H1 (cell line): ENCODE data around the gene RAD51B. TPM values are rescaled to one million over a fixed set of nuclear protein-coding genes. Genes with fewer than 3 reads are reported as not detected.

Experiments used
- CTCF ChIA-PET: fragments of 300-600 bp; sonication (Branson Sonifier 250); formaldehyde crosslinking; loops from one replicate; lab custom pipeline; 2021; ENCODE audit not compliant: partially characterized antibody; lab: Charles Lee
- POLR2A ChIA-PET: fragments of 300-600 bp; sonication (Branson Sonifier 250); formaldehyde crosslinking; loops from one replicate; lab custom pipeline; 2021; ENCODE audit warnings: inconsistent platforms; ENCODE audit not compliant: partially characterized antibody; lab: Charles Lee
- DNase-seq, 2 experiments: peaks; one replicate each; pipeline versions ENCODE4 v3.0.0 to v3.0.0-alpha.2; 2010 to 2022; ENCODE audit warnings: low spot score in 2 of 2, low read depth in 1 of 2, mixed read lengths in 1 of 2
- FAIRE-seq: peaks from 2 replicates; lab custom pipeline; 2011; peaks lifted over from hg19 to GRCh38; lab: Jason Lieb, UNC
- H2AFZ ChIP-seq: 2 replicates; pipeline ENCODE4 v1.8.1; 2012; ENCODE audit warnings: low read length, inconsistent platforms
- H2AK5ac ChIP-seq: 2 replicates; pipeline ENCODE4 v1.6.1; 2013; ENCODE audit warnings: low read depth, low read length
- H2BK120ac ChIP-seq: replicated peaks from 2 replicates; pipeline ENCODE3; 2013; ENCODE audit warnings: low read depth, low read length, inconsistent platforms
- H2BK12ac ChIP-seq: 2 replicates; pipeline ENCODE4 v1.6.1; 2013; ENCODE audit warnings: low read depth, low read length
- H2BK15ac ChIP-seq: 2 replicates; pipeline ENCODE4 v1.6.1; 2013; ENCODE audit warnings: low read length
- H2BK20ac ChIP-seq: 2 replicates; pipeline ENCODE4 v1.6.1; 2013; ENCODE audit warnings: low read length
- H2BK5ac ChIP-seq: 2 replicates; pipeline ENCODE4 v1.6.1; 2013; ENCODE audit warnings: low read depth, low read length
- H3K14ac ChIP-seq: 2 replicates; pipeline ENCODE4 v1.6.1; 2013; ENCODE audit warnings: inconsistent platforms; ENCODE audit not compliant: insufficient read length
- H3K18ac ChIP-seq: 2 replicates; pipeline ENCODE4 v1.6.1; 2013; ENCODE audit warnings: low read length; ENCODE audit errors: extremely low read depth
- H3K23ac ChIP-seq: 2 replicates; pipeline ENCODE4 v1.6.1; 2013; ENCODE audit warnings: inconsistent platforms; ENCODE audit not compliant: insufficient read length
- H3K23me2 ChIP-seq: 2 replicates; pipeline ENCODE4 v1.6.1; 2013; ENCODE audit warnings: low read depth, low read length
- H3K27ac ChIP-seq: 2 replicates; pipeline ENCODE4 v1.6.1; 2011; ENCODE audit warnings: low read depth, low read length, inconsistent platforms
- H3K27me3 ChIP-seq, 4 experiments: replicated peaks in 1 of 4; 1 replicate in 1 of 4; 2 replicates in 3 of 4; pipeline versions ENCODE4 v1.6.1 to v1.8.1; 2011 to 2013; ENCODE audit warnings: low read length in 3 of 4, mild to moderate bottlenecking in 3 of 4, inconsistent platforms in 2 of 4, mixed read lengths in 2 of 4, moderate library complexity in 1 of 4; ENCODE audit not compliant: control insufficient read depth in 3 of 4, insufficient read depth in 3 of 4; ENCODE audit errors: extremely low read depth in 1 of 4
- H3K36me3 ChIP-seq, 4 experiments: 2 replicates each; pipeline versions ENCODE4 v1.6.1 to v1.8.1; 2011 to 2013; ENCODE audit warnings: mild to moderate bottlenecking in 4 of 4, low read length in 3 of 4, moderate library complexity in 2 of 4, control low read depth in 1 of 4, inconsistent platforms in 1 of 4; ENCODE audit not compliant: insufficient read depth in 4 of 4, control insufficient read depth in 2 of 4
- H3K4ac ChIP-seq: replicated peaks from 2 replicates; pipeline ENCODE3; 2013; ENCODE audit warnings: low read length, low read depth, mixed read lengths, inconsistent platforms; ENCODE audit not compliant: insufficient read length
- H3K4me1 ChIP-seq, 4 experiments: replicated peaks in 1 of 4; 1 replicate in 1 of 4; 2 replicates in 3 of 4; pipeline versions ENCODE4 v1.6.1 to v1.8.1; 2011 to 2013; ENCODE audit warnings: low read length in 3 of 4, inconsistent platforms in 2 of 4, mixed read lengths in 1 of 4; ENCODE audit not compliant: insufficient read depth in 4 of 4, control insufficient read depth in 3 of 4
- H3K4me2 ChIP-seq, 2 experiments: 2 replicates each; pipeline versions ENCODE4 v1.6.1 to v1.8.1; 2011 to 2013; ENCODE audit warnings: low read depth in 2 of 2, low read length in 2 of 2, control low read depth in 1 of 2, inconsistent platforms in 1 of 2, mild to moderate bottlenecking in 1 of 2; ENCODE audit not compliant: insufficient read depth in 1 of 2
- H3K4me3 ChIP-seq, 4 experiments: fragments of 200-600, 300-600 bp in 1 of 4; sonication (generic), shearing (Covaris generic), sonication (Bioruptor Twin) in 1 of 4; 2 replicates each; pipeline versions ENCODE4 v1.5.1 to v1.8.1; 2011 to 2016; ENCODE audit warnings: low read length in 4 of 4, low read depth in 3 of 4, control low read depth in 2 of 4, inconsistent platforms in 2 of 4, mild to moderate bottlenecking in 2 of 4, mixed read lengths in 1 of 4, moderate library complexity in 1 of 4; ENCODE audit not compliant: insufficient read depth in 2 of 4; ENCODE audit errors: extremely low read depth in 1 of 4
- H3K56ac ChIP-seq: replicated peaks from 2 replicates; pipeline ENCODE3; 2013; ENCODE audit warnings: low read depth, mild to moderate bottlenecking, mixed read lengths, low read length, inconsistent platforms; ENCODE audit not compliant: insufficient read length
- H3K79me1 ChIP-seq: 2 replicates; pipeline ENCODE4 v1.6.1; 2013; ENCODE audit warnings: low read depth, low read length, control low read depth
- H3K79me2 ChIP-seq, 2 experiments: 2 replicates each; pipeline versions ENCODE4 v1.6.1 to v1.8.1; 2012 to 2013; ENCODE audit warnings: low read length in 2 of 2, mild to moderate bottlenecking in 2 of 2, inconsistent platforms in 1 of 2; ENCODE audit not compliant: insufficient read depth in 2 of 2, control insufficient read depth in 1 of 2
- H3K9ac ChIP-seq, 4 experiments: replicated peaks in 1 of 4; 1 replicate in 1 of 4; 2 replicates in 3 of 4; pipeline versions ENCODE4 v1.6.1 to v1.8.1; 2011 to 2013; ENCODE audit warnings: low read depth in 3 of 4, low read length in 3 of 4, control low read depth in 2 of 4, mild to moderate bottlenecking in 2 of 4, moderate library complexity in 2 of 4, inconsistent platforms in 1 of 4; ENCODE audit errors: extremely low read depth in 1 of 4
- H3K9me3 ChIP-seq, 2 experiments: 2 replicates each; pipeline versions ENCODE4 v1.6.1 to v1.8.1; 2012 to 2013; ENCODE audit warnings: mild to moderate bottlenecking in 2 of 2, moderate library complexity in 2 of 2, control low read depth in 1 of 2, inconsistent platforms in 1 of 2, low read depth in 1 of 2, low read length in 1 of 2, mixed read lengths in 1 of 2; ENCODE audit not compliant: insufficient read depth in 2 of 2
- H4K20me1 ChIP-seq, 2 experiments: replicated peaks in 1 of 2; 2 replicates each; pipeline versions ENCODE3 to v1.8.1; 2011 to 2013; ENCODE audit warnings: inconsistent platforms in 2 of 2, low read length in 2 of 2, mild to moderate bottlenecking in 1 of 2; ENCODE audit not compliant: insufficient read depth in 2 of 2, control insufficient read depth in 1 of 2
- H4K5ac ChIP-seq: 2 replicates; pipeline ENCODE4 v1.6.1; 2013; ENCODE audit warnings: low read length, low read depth, mixed read lengths, inconsistent platforms; ENCODE audit not compliant: insufficient read length
- H4K8ac ChIP-seq: 2 replicates; pipeline ENCODE4 v1.8.0; 2013; ENCODE audit warnings: mild to moderate bottlenecking, moderate library complexity, low read length, inconsistent platforms; ENCODE audit not compliant: insufficient read depth; ENCODE audit errors: extremely low read depth
- H4K91ac ChIP-seq: replicated peaks from 2 replicates; pipeline ENCODE3; 2013; ENCODE audit warnings: low read length, mixed read lengths, inconsistent platforms; ENCODE audit not compliant: insufficient read length
- CHD1 ChIP-seq: IDR thresholded peaks from 2 replicates; pipeline ENCODE4 v1.6.1; 2012; ENCODE audit warnings: low read depth, low read length, improper control_type of control experiment
- CHD2 ChIP-seq: IDR thresholded peaks from 2 replicates; pipeline ENCODE4 v1.6.1; 2012; ENCODE audit warnings: low read length, improper control_type of control experiment
- RFX5 ChIP-seq: IDR thresholded peaks from 2 replicates; pipeline ENCODE4 v1.6.1; 2011; ENCODE audit warnings: low read depth, low read length, improper control_type of control experiment, borderline replicate concordance
- TBP ChIP-seq: IDR thresholded peaks from 2 replicates; pipeline ENCODE4 v1.6.1; 2011; ENCODE audit warnings: low read depth, low read length, improper control_type of control experiment
- whole genome bisulfite sequencing, 2 experiments: shearing (Covaris generic) in 1 of 2; methylation state at CpG; one replicate each; pipeline versions ENCODE4 v1.1.6 to v1.1.7; 2013 to 2015; ENCODE audit warnings: low lambda C conversion rate in 2 of 2, mixed read lengths in 2 of 2, inconsistent platforms in 1 of 2, low coverage in 1 of 2, missing lambda C conversion rate in 1 of 2; ENCODE audit not compliant: insufficient replicate concordance in 2 of 2, insufficient coverage in 1 of 2, insufficient read length in 1 of 2; ENCODE audit errors: extremely low coverage in 1 of 2, missing lambda C conversion rate in 1 of 2; 5-methylcytosine and 5-hydroxymethylcytosine counted together
- polyA plus RNA-seq, 7 experiments: library from polyadenylated mRNA; depleted of rRNA in 3 of 7; stranded (reverse) in 5 of 7; unstranded in 2 of 7; fragments of >200 nt in 5 of 7; fragments of 200-250 nt in 2 of 7; gene quantifications; 1 replicate in 5 of 7; 2 replicates in 1 of 7; 4 replicates in 1 of 7; pipeline versions ENCODE4 v1.2.1 to v1.2.3, GENCODE V29; 2011 to 2013; ENCODE audit warnings: missing spikeins in 2 of 7, mixed read lengths in 2 of 7
- total RNA-seq: library from RNA; stranded (reverse); fragmentation: NEBNext Ultra II Directional; extraction: Animal tissue kit (Norgen Biotek cat#: 25700); gene quantifications from 2 replicates; pipeline ENCODE4 v1.2.1, GENCODE V29; 2021

Gene RAD51B
- total and polyA plus RNA-seq, 2 of the 8 experiments (the other 6 are each of a cell fraction or from before 2014, with no cell fraction given), result 3.9 to 14.9 TPM

GRCh38 chr14:68770553-68771286 is 951.1 kb downstream of the RAD51B start:
- H3K79me1 ChIP-seq, result no peaks in the 10 kb centered on the region
- no peaks in the 10 kb centered on the region for H4K20me1 ChIP-seq
- H3K27ac ChIP-seq, result no peak overlapping the region
- H3K4me2 ChIP-seq, result no peak overlapping the region
- TF ChIP-seq CHD1, result no peak
- no peak for TF ChIP-seq CHD2
- TF ChIP-seq RFX5, result no peak
- TF ChIP-seq TBP, result no peak
- H3K14ac ChIP-seq, result no peak overlapping the region
- no peaks in the 10 kb centered on the region for H3K23me2 ChIP-seq
- no peak overlapping the region for H2BK20ac ChIP-seq
- no peak overlapping the region for H3K56ac ChIP-seq
- no peaks in the 10 kb centered on the region for H3K27me3 ChIP-seq
- H3K9ac ChIP-seq, result no peak overlapping the region
- CTCF ChIA-PET, result interaction anchor here (1.0 to 3.0 kb wide), 5 partner anchors 18 to 101 kb away, joined by 3 to 15 read pairs (median 4); no protein-coding TSS in a partner anchor
- H3K4me1 ChIP-seq, result no peaks in the 10 kb centered on the region; a peak in 2 of 7 replicates
- H3K4me3 ChIP-seq, result no peak overlapping the region
- no peak overlapping the region for H3K4ac ChIP-seq
- 88% methylated on average over 11 of the region's 11 CpGs; no CpG with 5 or more reads in 1 of the 2 experiments for WGBS, 2 experiments
- no peak overlapping the region for H2AFZ ChIP-seq
- no peak overlapping the region for H2BK120ac ChIP-seq
- H4K5ac ChIP-seq, result no peak overlapping the region
- no peak overlapping the region for H2AK5ac ChIP-seq
- no peaks in the 10 kb centered on the region for H3K36me3 ChIP-seq
- H3K18ac ChIP-seq, result no peak overlapping the region
- H4K91ac ChIP-seq, result no peak overlapping the region
- no peak for DNase-seq
- POLR2A ChIA-PET, result interaction anchor here (19.6 kb wide), 1 partner anchor 18 kb away, joined by 197 read pairs; the partner anchor contains the start of gene ZFP36L1
- no peaks in the 10 kb centered on the region for H3K79me2 ChIP-seq
- no peak for FAIRE-seq
- H4K8ac ChIP-seq, result no peak overlapping the region
- H2BK15ac ChIP-seq, result no peak overlapping the region
- no peak overlapping the region for H2BK12ac ChIP-seq
- no peaks in the 10 kb centered on the region for H3K9me3 ChIP-seq
- no peak overlapping the region for H2BK5ac ChIP-seq
- no peak overlapping the region for H3K23ac ChIP-seq
